Lower leg skin (tissue), 3 donors: Measurements from ENCODE around the gene PREX1.
"Not testable (repeated sequence)": the region's sequence is repeated elsewhere in the genome, so short reads cannot be mapped to it uniquely, and the experiment has no call there.

Experiments used
- POLR2A ChIP-seq, 2 donors: fragments of 450-650 bp; IDR thresholded peaks; one replicate each; pipeline ENCODE4 v1.6.1; 2016 to 2017; ENCODE audit warnings: antibody characterized with exemption in 2 of 2, mild to moderate bottlenecking in 1 of 2, moderate library complexity in 1 of 2
- TF ChIP-seq, protein P1 (sequence below), 3 donors: fragments of 450-650 bp; IDR thresholded peaks; one replicate each; pipeline ENCODE4 v1.5.1; 2016; ENCODE audit warnings: antibody characterized with exemption in 3 of 3, mild to moderate bottlenecking in 3 of 3, moderate library complexity in 2 of 3

GRCh38 chr20:48756774-48757173 is 71.0 kb downstream of the PREX1 start:
- TF ChIP-seq, protein P1, sequence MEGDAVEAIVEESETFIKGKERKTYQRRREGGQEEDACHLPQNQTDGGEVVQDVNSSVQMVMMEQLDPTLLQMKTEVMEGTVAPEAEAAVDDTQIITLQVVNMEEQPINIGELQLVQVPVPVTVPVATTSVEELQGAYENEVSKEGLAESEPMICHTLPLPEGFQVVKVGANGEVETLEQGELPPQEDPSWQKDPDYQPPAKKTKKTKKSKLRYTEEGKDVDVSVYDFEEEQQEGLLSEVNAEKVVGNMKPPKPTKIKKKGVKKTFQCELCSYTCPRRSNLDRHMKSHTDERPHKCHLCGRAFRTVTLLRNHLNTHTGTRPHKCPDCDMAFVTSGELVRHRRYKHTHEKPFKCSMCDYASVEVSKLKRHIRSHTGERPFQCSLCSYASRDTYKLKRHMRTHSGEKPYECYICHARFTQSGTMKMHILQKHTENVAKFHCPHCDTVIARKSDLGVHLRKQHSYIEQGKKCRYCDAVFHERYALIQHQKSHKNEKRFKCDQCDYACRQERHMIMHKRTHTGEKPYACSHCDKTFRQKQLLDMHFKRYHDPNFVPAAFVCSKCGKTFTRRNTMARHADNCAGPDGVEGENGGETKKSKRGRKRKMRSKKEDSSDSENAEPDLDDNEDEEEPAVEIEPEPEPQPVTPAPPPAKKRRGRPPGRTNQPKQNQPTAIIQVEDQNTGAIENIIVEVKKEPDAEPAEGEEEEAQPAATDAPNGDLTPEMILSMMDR (IDR thresholded peaks at IDR 0.05): not testable (repeated sequence)
- not testable (repeated sequence) for TF ChIP-seq POLR2A (IDR thresholded peaks at IDR 0.05)
